ENCODE results near the gene B4GALNT3.

Gene B4GALNT3

GRCh38 chr12:587132-588023 lies 127.6 kb downstream of the B4GALNT3 start:
- in situ Hi-C loops (cut with HindIII; ENCODE audit: low sequenced_read_pairs): no loop called here

DNA sequence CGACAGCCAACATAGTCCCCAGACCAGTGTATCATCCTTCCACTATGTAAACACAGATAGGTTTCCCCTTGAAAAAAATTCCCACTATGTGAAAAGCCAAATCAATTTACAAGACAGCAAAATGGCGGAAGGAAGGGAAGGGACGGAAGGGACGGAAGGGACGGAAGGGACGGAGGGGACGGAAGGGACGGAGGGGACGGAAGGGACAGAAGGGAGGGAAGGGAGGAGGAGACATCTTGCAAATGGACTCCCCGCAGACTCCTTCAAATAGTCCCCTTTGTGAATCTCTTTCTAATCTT lies 128.2 kb downstream of the B4GALNT3 start:
- in situ Hi-C loops (cut with HindIII; ENCODE audit: low sequenced_read_pairs): no loop called here

- in situ Hi-C loops (cut with HindIII; ENCODE audit: low sequenced_read_pairs): no loop called here
These were observed 128.9 kb downstream of the B4GALNT3 start for GRCh38 chr12:588646-589045.

GRCh38 chr12:590206-590750 lies 130.5 kb downstream of the B4GALNT3 start:
- in situ Hi-C loops (cut with HindIII; ENCODE audit: low sequenced_read_pairs): no loop called here

- in situ Hi-C loops (cut with HindIII; ENCODE audit: low sequenced_read_pairs): no loop called here
These were observed 131.7 kb downstream of the B4GALNT3 start for GRCh38 chr12:591167-592023.

DNA sequence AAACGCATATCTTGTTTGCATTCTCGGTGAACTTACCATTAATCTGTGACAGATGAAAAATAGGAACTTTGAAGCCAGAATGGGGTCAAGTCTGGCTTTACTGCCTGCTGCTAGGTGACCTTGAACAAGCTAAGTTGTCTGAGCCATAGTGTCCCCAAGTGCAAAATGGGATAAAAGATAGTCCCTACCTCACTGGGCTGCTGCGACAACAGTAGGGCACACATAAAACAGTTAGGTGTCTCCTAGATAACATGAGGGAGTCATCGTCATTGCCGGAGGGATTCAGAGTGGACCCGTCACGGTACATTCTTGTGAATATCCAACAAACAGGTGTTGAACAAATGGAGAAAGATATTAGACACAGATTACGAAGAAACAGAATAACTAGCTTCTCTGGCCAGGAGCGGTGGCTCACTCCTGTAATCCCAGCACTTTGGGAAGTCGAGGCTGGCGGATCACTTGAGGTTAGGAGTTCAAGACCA lies 132.3 kb downstream of the B4GALNT3 start:
- in situ Hi-C loops (cut with HindIII; ENCODE audit: low sequenced_read_pairs): no loop called here

DNA sequence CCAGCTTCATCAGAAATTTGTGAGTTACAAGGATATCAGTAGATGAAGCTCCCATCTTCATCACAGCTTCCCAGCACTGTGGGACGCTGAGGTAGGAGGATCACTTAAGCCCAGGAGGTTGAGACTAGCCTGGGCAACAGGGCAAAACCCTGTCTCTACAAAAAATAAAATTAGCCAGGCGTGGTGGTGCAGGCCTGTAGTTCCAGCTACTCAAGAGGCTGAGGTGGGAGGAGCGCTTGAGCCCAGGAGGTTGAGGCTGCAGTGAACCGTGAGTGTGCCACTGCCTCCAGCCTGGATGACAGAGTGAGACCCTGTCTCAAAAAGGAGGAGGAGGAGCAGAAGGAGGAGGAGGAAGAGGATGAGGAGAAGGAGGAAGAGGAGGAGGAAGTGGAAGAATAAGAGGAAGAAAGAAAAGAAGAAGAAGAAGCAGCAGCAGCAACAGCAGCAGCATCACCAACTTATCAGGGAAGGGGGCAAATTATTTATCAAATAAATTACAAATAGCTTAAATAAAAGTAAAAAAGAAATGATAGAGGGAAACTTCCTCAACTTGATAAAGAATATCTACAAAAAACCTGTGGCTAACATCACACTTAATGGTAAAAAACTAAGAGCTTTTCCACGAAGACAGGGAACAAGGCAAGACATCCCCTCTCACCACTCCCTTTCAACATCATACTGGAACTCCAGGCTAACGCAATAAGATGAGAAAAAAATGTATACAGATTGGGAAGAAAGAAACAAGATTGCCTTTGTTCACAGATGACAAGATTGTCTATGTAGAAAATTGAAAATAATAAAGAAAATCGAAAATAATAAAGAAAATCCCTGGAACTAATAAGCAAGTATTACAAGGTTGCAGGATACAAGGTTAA lies 133.9 kb downstream of the B4GALNT3 start:
- in situ Hi-C loops (cut with HindIII; ENCODE audit: low sequenced_read_pairs): no loop called here

DNA sequence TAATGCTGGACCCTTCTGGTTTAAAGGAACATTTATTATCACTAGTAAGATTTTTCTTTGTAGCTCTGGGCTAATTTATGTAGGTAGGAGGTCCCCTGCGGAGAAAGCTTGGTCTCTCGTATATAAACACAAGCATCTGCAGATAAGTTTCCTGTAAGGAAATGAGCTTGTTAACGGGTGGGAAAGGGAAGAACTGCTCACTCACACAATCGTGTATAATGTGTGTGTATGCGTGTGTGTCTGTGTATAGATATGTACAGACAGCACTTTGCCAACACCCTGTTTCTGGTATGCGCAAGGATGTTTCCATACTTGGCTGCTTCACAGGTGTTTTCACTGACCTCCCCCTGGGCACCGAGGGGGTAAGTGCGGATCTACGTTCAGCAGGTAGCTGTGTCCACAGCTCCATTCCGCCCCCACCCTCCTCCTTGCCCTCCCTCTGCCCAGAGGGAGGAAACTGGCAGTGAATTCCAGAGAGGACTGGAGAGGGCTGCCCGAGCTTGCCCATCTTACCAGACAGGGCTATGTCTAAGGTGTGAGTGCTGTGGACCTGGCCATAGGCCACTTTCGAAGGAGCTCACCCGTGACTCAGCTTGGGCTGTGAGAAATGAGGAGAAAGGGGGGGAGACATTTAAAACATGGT lies 138.3 kb downstream of the B4GALNT3 start:
- in situ Hi-C loops (cut with HindIII; ENCODE audit: low sequenced_read_pairs): loop anchor here (5.0 kb wide), 1 partner anchor 79 kb away; no protein-coding TSS in a partner anchor

- in situ Hi-C loops (cut with HindIII; ENCODE audit: low sequenced_read_pairs): loop anchor here (5.0 to 10.0 kb wide), 2 partner anchors 78 to 135 kb away; no protein-coding TSS in a partner anchor
These were observed 140.0 kb downstream of the B4GALNT3 start for GRCh38 chr12:599756-600155.

GRCh38 chr12:601976-602699 lies 142.4 kb downstream of the B4GALNT3 start:
- in situ Hi-C loops (cut with HindIII; ENCODE audit: low sequenced_read_pairs): loop anchor here (10.0 kb wide), 1 partner anchor 133 kb away; no protein-coding TSS in a partner anchor

DNA sequence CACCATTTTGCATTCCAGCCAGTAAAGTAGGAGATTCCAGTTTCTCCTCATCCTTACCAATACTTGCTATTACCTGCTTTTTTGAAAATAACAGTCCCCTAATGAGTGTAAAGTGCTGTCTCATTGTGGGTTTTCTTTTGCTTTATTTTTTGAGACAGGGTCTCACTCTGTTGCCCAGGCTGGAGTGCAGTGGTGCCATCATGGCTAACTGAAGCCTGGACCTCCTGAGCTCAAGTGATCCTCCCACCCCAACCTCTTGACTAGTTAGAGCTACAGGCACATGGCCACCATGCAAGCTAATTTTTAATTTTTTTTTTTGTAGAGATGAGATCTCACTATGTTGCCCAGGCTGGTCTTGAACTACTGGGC lies 142.9 kb downstream of the B4GALNT3 start:
- in situ Hi-C loops (cut with HindIII; ENCODE audit: low sequenced_read_pairs): loop anchor here (10.0 kb wide), 1 partner anchor 132 kb away; no protein-coding TSS in a partner anchor

GRCh38 chr12:604956-605355 lies 145.2 kb downstream of the B4GALNT3 start:
- in situ Hi-C loops (cut with HindIII; ENCODE audit: low sequenced_read_pairs): loop anchor here (10.0 kb wide), 1 partner anchor 130 kb away; no protein-coding TSS in a partner anchor

DNA sequence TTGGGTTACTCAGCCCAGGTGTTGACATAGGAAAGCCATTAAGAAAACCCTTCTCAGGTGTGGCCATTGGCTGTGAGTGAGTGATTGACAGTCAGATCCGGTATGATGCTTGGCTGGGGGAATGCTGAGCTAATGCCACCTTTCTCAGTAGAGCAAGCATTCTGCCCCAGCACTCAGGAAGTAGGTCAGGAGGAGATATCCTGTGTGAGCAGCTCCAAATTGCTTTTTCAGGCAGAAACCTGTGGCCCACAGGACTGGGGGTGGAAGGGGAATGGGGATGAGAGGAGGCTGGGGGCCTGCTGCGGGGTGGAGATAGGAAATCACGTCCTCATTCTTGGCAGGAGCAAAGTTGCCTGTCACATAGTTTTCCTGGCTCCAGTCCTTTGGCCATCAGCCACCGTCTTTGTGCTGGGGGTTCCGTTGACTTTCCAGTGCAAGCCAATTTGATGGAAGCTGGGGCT lies 147.8 kb downstream of the B4GALNT3 start:
- in situ Hi-C loops (cut with HindIII; ENCODE audit: low sequenced_read_pairs): loop anchor here (10.0 kb wide), 1 partner anchor 127 kb away; no protein-coding TSS in a partner anchor

DNA sequence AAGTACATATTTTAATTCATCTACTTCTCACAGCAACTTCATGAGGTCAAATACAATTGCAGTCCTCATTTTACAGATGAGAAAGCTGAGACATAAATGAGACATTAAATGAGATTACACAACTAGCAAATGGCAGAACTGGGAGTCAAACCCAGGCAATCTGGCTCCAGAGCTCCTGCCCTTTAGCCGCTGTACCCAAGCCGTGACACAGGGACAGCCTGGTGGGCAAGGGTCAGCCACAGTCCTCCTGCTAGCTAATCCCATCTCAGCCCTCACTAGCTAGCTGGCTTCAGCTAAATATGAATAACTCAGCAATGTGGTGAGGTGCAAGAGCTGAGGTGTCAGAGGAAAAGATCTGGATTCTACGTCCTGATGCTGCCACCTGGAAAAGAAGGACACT lies 148.7 kb downstream of the B4GALNT3 start:
- in situ Hi-C loops (cut with HindIII; ENCODE audit: low sequenced_read_pairs): loop anchor here (10.0 kb wide), 1 partner anchor 126 kb away; no protein-coding TSS in a partner anchor

DNA sequence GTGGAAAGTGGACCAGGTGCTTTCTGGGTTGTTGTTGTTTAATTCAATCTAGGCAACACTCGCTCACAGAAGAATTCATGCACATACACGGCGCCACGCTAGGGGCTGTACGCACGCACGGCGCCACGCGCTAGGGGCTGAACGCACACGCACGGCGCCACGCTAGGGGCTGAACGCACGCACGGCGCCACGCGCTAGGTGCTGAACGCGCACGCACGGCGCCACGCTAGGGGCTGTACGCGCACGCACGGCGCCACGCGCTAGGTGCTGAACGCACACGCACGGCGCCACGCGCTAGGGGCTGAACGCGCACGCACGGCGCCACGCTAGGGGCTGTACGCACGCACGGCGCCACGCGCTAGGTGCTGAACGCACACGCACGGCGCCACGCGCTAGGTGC lies 149.2 kb downstream of the B4GALNT3 start:
- in situ Hi-C loops (cut with HindIII; ENCODE audit: low sequenced_read_pairs): loop anchor here (10.0 kb wide), 1 partner anchor 126 kb away; no protein-coding TSS in a partner anchor

- in situ Hi-C loops (cut with HindIII; ENCODE audit: low sequenced_read_pairs): no loop called here
These were observed 152.0 kb downstream of the B4GALNT3 start for GRCh38 chr12:611721-612120.

GRCh38 chr12:612293-612692 lies 152.6 kb downstream of the B4GALNT3 start:
- in situ Hi-C loops (cut with HindIII; ENCODE audit: low sequenced_read_pairs): no loop called here

GRCh38 chr12:612886-613285 lies 153.1 kb downstream of the B4GALNT3 start:
- in situ Hi-C loops (cut with HindIII; ENCODE audit: low sequenced_read_pairs): no loop called here

Data from endothelial cell of hepatic sinusoid (primary cell).